HG03565 (cell line): ENCODE data around the gene MCEE.
A peak's percentile ranks its signal among the peaks of the same experiment; 100 is the strongest.
"Not testable (repeated sequence)": the region's sequence is repeated elsewhere in the genome, so short reads cannot be mapped to it uniquely, and the experiment has no call there.

Experiments used
- ATAC-seq: cut with Tn5 transposase; IDR thresholded peaks from one replicate; pipeline ENCODE4 v1.9.1; 2021; ENCODE audit warnings: mild to moderate bottlenecking, moderate library complexity; ENCODE audit not compliant: unreplicated experiment

The MCEE gene

GRCh38 chr2:71130152-71130904 is at the start of gene MCEE, which contains the start of gene MPHOSPH10:
TSS of gene MCEE (minus strand) at chr2:71130229. CDS start at chr2:71130219, 10 bp downstream.
TSS of gene MPHOSPH10 (plus strand) at chr2:71130634. CDS start at chr2:71130666, 32 bp downstream.
- peak; percentile 70 for ATAC-seq

GRCh38 chr2:71178836-71179235 is 48.8 kb upstream of the MCEE start:
- not testable (repeated sequence) for ATAC-seq

DNA sequence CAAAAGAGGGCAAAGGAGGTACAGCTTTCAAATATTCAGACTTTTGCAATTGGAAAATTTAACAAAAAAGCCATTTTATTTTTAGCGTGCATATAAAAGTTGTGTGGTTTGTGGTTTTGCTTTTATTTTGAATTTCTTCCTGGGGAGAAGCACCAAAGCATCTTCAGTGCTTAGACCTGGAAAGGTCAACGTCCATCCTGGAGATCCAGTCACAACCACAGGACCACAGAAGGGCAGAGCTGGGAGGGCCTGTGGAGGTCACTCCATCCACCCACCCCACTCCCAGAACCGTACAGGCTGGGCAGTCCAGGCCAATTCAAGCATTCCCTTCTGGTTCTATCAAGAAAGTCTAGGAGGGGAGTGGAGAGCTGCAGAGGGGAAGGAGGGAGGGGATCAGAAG is 44.2 kb upstream of the MCEE start:
- no peak for ATAC-seq

- no peak for ATAC-seq
Measured at GRCh38 chr2:71173096-71173495, 43.1 kb upstream of the MCEE start.

- no peak for ATAC-seq
Measured at GRCh38 chr2:71166812-71167211, 36.8 kb upstream of the MCEE start.

DNA sequence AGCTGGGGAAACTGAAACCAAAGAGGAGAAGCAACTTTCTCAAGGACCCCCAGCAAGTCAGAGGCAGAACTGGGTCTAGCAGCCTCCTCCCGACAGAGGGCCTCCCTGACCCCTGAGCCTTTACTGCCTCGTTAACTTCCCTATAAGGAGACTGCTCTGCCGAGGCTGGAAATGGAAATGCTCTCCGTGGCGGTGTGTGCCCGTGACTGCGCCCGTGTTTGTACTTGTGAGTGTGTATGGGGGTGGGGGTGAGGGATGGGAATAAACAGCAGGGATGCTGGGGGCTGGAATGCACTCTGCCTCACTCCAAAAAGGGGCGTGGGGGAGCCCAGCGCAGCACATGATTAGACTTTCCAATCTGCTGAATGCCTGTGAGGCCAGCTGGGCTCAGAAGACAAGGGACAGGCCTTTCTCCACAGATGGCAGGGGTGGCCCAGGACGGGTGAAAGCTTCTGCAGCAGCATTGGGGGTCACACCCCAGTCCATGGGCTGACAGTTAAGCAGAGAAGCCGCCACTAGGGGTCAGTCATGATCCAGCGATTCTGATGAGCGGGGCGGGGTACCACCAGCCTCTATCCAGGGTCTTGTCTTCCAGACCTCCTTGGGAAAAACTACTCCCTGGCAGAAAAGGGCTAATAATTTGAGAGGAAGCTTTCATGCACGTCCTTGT is 27.2 kb upstream of the MCEE start:
- ATAC-seq, result no peak

DNA sequence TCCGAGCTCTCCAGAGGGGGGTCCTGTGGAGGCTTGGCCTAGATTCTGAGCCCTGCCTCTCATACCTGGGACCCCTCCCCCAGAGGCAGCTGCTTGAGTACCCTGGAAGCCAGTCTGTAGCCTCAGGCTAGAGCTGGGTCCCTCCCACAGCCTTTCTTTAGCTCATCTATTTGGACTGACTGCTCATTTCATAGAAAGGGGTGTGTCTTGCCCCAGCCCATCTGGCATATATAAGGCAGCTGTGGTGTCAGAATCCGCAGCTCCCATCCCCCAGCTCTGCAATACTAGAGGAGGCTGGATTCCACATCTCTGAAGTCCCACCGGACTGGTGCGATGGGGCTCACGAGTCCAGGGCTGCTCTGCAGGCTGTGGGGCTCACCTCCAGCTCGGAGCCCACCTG is 26.5 kb upstream of the MCEE start:
- no peak for ATAC-seq

GRCh38 chr2:71155846-71156245 is 25.8 kb upstream of the MCEE start:
- no peak for ATAC-seq

- peak; percentile 62 for ATAC-seq
Measured at GRCh38 chr2:71154798-71155197, 24.8 kb upstream of the MCEE start.

DNA sequence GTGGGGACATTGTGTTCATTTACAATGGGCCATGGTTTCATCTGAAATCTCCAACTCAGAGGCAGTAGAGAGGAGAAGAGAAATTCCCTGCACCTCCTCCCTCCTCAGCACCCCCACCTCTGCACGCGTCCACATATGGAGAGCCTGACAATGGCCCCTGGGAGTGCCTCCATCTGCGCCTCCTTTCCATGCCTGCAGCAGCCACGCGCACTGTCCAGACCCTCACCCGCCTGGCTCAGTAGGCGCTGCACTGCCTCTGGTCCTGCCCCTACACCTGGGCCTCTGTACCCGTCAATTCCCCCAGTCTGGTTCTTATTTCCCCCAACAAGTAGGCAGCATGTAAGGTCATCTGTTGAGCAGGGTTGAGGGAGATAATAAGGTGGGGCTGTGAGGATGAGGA is 24.2 kb upstream of the MCEE start:
- ATAC-seq, result no peak

- ATAC-seq, result no peak
Measured at GRCh38 chr2:71153585-71154224, 23.7 kb upstream of the MCEE start.

GRCh38 chr2:71151620-71152019 is 21.6 kb upstream of the MCEE start:
- no peak for ATAC-seq

- ATAC-seq, result no peak
Measured at GRCh38 chr2:71150082-71150816, 20.2 kb upstream of the MCEE start.

- no peak for ATAC-seq
Measured at GRCh38 chr2:71148506-71149063, 18.6 kb upstream of the MCEE start.

DNA sequence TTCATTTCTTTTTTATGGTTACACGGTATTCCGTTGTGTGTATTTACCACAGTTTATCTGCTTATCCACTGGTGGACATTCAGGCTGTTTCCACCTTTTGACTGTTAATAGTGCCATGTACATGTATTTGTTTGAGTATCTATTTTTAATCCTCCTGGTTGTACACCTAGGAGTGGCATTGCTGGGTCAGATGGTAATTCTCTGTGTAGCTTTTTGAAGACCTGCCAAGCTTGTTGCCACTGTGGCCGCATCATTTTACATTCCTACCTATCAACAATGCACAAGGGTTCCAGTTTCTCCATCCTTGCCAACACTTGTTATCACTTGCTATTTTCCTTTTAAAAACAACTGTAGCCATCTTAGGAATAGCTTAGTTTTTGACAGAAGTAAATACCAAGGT is 13.8 kb upstream of the MCEE start:
- ATAC-seq, result no peak

- ATAC-seq, result no peak
Measured at GRCh38 chr2:71136174-71136573, 6.1 kb upstream of the MCEE start.

GRCh38 chr2:71133603-71134002 is 3.6 kb upstream of the MCEE start:
- ATAC-seq, result no peak

DNA sequence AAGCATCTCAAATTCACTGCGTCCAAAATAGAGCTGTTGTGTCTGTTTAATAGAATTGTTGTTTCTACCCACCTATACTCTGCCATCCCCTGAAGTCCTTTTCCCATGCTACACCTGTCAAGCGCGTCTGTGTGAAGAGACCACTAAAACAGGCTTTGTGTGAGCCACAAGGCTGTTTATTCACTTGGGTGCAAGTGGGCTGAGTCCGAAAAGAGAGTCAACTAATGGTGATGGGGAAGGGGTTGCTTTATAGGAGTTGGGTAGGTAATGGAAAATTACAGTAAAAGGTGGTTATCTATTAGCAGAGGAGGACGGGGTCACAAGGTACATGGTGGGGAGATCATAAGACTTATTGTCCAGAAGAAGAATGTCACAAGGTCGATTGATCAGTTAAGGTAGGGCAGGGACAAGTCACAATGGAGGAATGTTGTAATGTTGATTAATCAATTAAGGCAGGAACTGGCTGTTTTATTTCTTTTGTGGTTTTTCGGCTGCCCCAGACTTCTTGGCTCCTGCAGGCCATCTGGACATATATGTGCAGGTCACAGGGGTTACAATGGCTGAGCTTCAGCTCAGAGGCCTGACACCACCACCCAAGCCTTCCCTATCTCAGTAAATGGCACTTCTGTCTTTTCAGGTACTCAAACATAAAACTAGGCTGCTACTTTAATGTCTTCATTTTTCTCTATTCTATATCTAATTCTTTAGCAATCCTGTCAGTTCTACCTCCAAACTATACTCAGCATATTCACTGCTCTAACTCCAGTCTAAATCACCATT is 1.5 kb upstream of the MCEE start:
- not testable (repeated sequence) for ATAC-seq

GRCh38 chr2:71130905-71131244 is 846 bp upstream of the MCEE start:
- no peak for ATAC-seq

- peak; percentile 31 for ATAC-seq
Measured at GRCh38 chr2:71129902-71130151, 202 bp downstream of the MCEE start.
